NCI-H526 (cell line): ENCODE measurements around the gene ITFG1.
"Not testable (repeated sequence)": the region's sequence is repeated elsewhere in the genome, so short reads cannot be mapped to it uniquely, and the experiment has no call there.

Source experiments
- DNase-seq, 2 experiments: peaks; one replicate each; lab custom pipeline; 2025; lab: John Stamatoyannopoulos, UW

ITFG1 gene

GRCh38 chr16:47236716-47237115 is 224.1 kb downstream of the ITFG1 start:
- no peak for DNase-seq

- no peak for DNase-seq
Measured at GRCh38 chr16:47230296-47230695, 230.6 kb downstream of the ITFG1 start.

GRCh38 chr16:47229053-47230050 is 231.5 kb downstream of the ITFG1 start:
- DNase-seq = no peak

- no peak for DNase-seq
Measured at GRCh38 chr16:47228241-47228640, 232.6 kb downstream of the ITFG1 start.

GRCh38 chr16:47213761-47214440 is 247.0 kb downstream of the ITFG1 start:
- DNase-seq = no peak

- no peak for DNase-seq
Measured at GRCh38 chr16:47211218-47211617, 249.6 kb downstream of the ITFG1 start.

GRCh38 chr16:47204736-47205504 is 255.9 kb downstream of the ITFG1 start:
- DNase-seq = no peak

GRCh38 chr16:47203433-47203832 is 257.4 kb downstream of the ITFG1 start:
- DNase-seq = not testable (repeated sequence)

- no peak for DNase-seq
Measured at GRCh38 chr16:47198180-47198575, 262.7 kb downstream of the ITFG1 start.

- no peak for DNase-seq
Measured at GRCh38 chr16:47197536-47198179, 263.2 kb downstream of the ITFG1 start.

GRCh38 chr16:47196457-47196856 is 264.4 kb downstream of the ITFG1 start:
- DNase-seq = no peak

GRCh38 chr16:47182318-47182717 is 278.5 kb downstream of the ITFG1 start:
- no peak for DNase-seq

GRCh38 chr16:47181066-47181465 is 279.8 kb downstream of the ITFG1 start:
- not testable (repeated sequence) for DNase-seq

- DNase-seq = no peak
Measured at GRCh38 chr16:47180073-47180472, 280.8 kb downstream of the ITFG1 start.

- DNase-seq = no peak
Measured at GRCh38 chr16:47175152-47175551, 285.7 kb downstream of the ITFG1 start.

GRCh38 chr16:47162670-47163420 is 298.0 kb downstream of the ITFG1 start:
- no peak for DNase-seq

- no peak for DNase-seq
Measured at GRCh38 chr16:47161464-47161863, 299.4 kb downstream of the ITFG1 start.

GRCh38 chr16:47160422-47160821 is 300.4 kb downstream of the ITFG1 start:
- no peak for DNase-seq

- no peak for DNase-seq
Measured at GRCh38 chr16:47158992-47159391, 301.9 kb downstream of the ITFG1 start.

- no peak for DNase-seq
Measured at GRCh38 chr16:47156680-47157215, 304.1 kb downstream of the ITFG1 start.

GRCh38 chr16:47152501-47152900 is 308.4 kb downstream of the ITFG1 start:
- DNase-seq = not testable (repeated sequence)
